Measurements from ENCODE around the gene DEDD.

DEDD gene

GRCh38 chr1:161140755-161141400 lies 8.4 kb upstream of the DEDD start:
- Histone ChIP-seq H3K9ac (ENCODE audit: low read depth, low read length) (no peak overlapping the region), H3K4me1 (ENCODE audit: insufficient read depth, low read length) (no peaks in the 10 kb centered on the region), H3K27ac (ENCODE audit: low read depth, low read length) (no peak overlapping the region), H3K36me3 (ENCODE audit: insufficient read depth, low read length) (no peaks in the 10 kb centered on the region), H3K4me3 (ENCODE audit: low read length) (no peak overlapping the region), H3K27me3 (ENCODE audit: insufficient read depth, low read length) (no peaks in the 10 kb centered on the region), H3K9me3 (ENCODE audit: insufficient read depth, low read depth, low read length) (no peaks in the 10 kb centered on the region)
- WGBS: 97% methylated on average over 29 of the region's 29 CpGs

GRCh38 chr1:161139766-161140165 lies 7.3 kb upstream of the DEDD start:
- no peaks in the 10 kb centered on the region for H3K4me1 ChIP-seq (ENCODE audit: insufficient read depth, low read length)
- H3K9ac ChIP-seq (ENCODE audit: low read depth, low read length): no peak overlapping the region
- H3K36me3 ChIP-seq (ENCODE audit: insufficient read depth, low read length): peaks cover 3% of the 10 kb centered on the region; the same call in 1 of the 2 replicates
- H3K27me3 ChIP-seq (ENCODE audit: insufficient read depth, low read length): no peaks in the 10 kb centered on the region
- WGBS: 83% methylated on average over 1 of the region's 1 CpG
- no peaks in the 10 kb centered on the region for H3K9me3 ChIP-seq (ENCODE audit: insufficient read depth, low read depth, low read length)
- H3K27ac ChIP-seq (ENCODE audit: low read depth, low read length): no peak overlapping the region
- H3K4me3 ChIP-seq (ENCODE audit: low read length): no peak overlapping the region

GRCh38 chr1:161138431-161138830 lies 6.0 kb upstream of the DEDD start:
- no peaks in the 10 kb centered on the region for H3K9me3 ChIP-seq (ENCODE audit: insufficient read depth, low read depth, low read length)
- no peak overlapping the region for H3K27ac ChIP-seq (ENCODE audit: low read depth, low read length)
- 92% methylated on average over 1 of the region's 1 CpG for WGBS
- H3K9ac ChIP-seq (ENCODE audit: low read depth, low read length): no peak overlapping the region
- H3K27me3 ChIP-seq (ENCODE audit: insufficient read depth, low read length): no peaks in the 10 kb centered on the region
- H3K4me3 ChIP-seq (ENCODE audit: low read length): no peak overlapping the region
- H3K36me3 ChIP-seq (ENCODE audit: insufficient read depth, low read length): peaks cover 3% of the 10 kb centered on the region; the same call in 1 of the 2 replicates
- no peaks in the 10 kb centered on the region for H3K4me1 ChIP-seq (ENCODE audit: insufficient read depth, low read length)

- Histone ChIP-seq H3K27me3 (ENCODE audit: insufficient read depth, low read length) (no peaks in the 10 kb centered on the region), H3K9me3 (ENCODE audit: insufficient read depth, low read depth, low read length) (no peaks in the 10 kb centered on the region)
- 95% methylated on average over 3 of the region's 3 CpGs for WGBS
Measured at GRCh38 chr1:161137881-161138280, 5.4 kb upstream of the DEDD start.

GRCh38 chr1:161133220-161133740 lies 813 bp upstream of the DEDD start:
- Histone ChIP-seq H3K9ac (ENCODE audit: low read depth, low read length) (peak overlapping the region; percentile 85), H3K27ac (ENCODE audit: low read depth, low read length) (peak overlapping the region; percentile 97), H3K9me3 (ENCODE audit: insufficient read depth, low read depth, low read length) (no peaks in the 10 kb centered on the region), H3K36me3 (ENCODE audit: insufficient read depth, low read length) (peaks cover 26% of the 10 kb centered on the region), H3K4me3 (ENCODE audit: low read length) (peak overlapping the region; percentile 80), H3K27me3 (ENCODE audit: insufficient read depth, low read length) (no peaks in the 10 kb centered on the region), H3K4me1 (ENCODE audit: insufficient read depth, low read length) (peaks cover 12% of the 10 kb centered on the region)
- 2% methylated on average over 11 of the region's 11 CpGs for WGBS

More at GRCh38 chr1:161137881-161138280, 5.4 kb upstream of the DEDD start:
- H3K9ac ChIP-seq (ENCODE audit: low read depth, low read length): no peak overlapping the region
- no peak overlapping the region for H3K27ac ChIP-seq (ENCODE audit: low read depth, low read length)
- peaks cover 3% of the 10 kb centered on the region; the same call in 1 of the 2 replicates for H3K36me3 ChIP-seq (ENCODE audit: insufficient read depth, low read length)
- no peaks in the 10 kb centered on the region for H3K4me1 ChIP-seq (ENCODE audit: insufficient read depth, low read length)
- no peak overlapping the region for H3K4me3 ChIP-seq (ENCODE audit: low read length)

- peak overlapping the region; percentile 85 for H3K9ac ChIP-seq (ENCODE audit: low read depth, low read length)
- H3K27me3 ChIP-seq (ENCODE audit: insufficient read depth, low read length): no peaks in the 10 kb centered on the region
- H3K4me1 ChIP-seq (ENCODE audit: insufficient read depth, low read length): peaks cover 12% of the 10 kb centered on the region
- peaks cover 41% of the 10 kb centered on the region for H3K36me3 ChIP-seq (ENCODE audit: insufficient read depth, low read length)
- peak overlapping the region; percentile 80 for H3K4me3 ChIP-seq (ENCODE audit: low read length)
- H3K27ac ChIP-seq (ENCODE audit: low read depth, low read length): peak overlapping the region; percentile 97
- WGBS: 1% methylated on average over 22 of the region's 22 CpGs
- H3K9me3 ChIP-seq (ENCODE audit: insufficient read depth, low read depth, low read length): no peaks in the 10 kb centered on the region
Measured at GRCh38 chr1:161131523-161132409, 701 bp downstream of the DEDD start.

- 92% methylated on average over 1 of the region's 1 CpG for WGBS
- no peak overlapping the region for H3K27ac ChIP-seq (ENCODE audit: low read depth, low read length)
- H3K36me3 ChIP-seq (ENCODE audit: insufficient read depth, low read length): peaks cover 51% of the 10 kb centered on the region
- H3K27me3 ChIP-seq (ENCODE audit: insufficient read depth, low read length): no peaks in the 10 kb centered on the region
- H3K9me3 ChIP-seq (ENCODE audit: insufficient read depth, low read depth, low read length): no peaks in the 10 kb centered on the region
- peaks cover 12% of the 10 kb centered on the region for H3K4me1 ChIP-seq (ENCODE audit: insufficient read depth, low read length)
- no peak overlapping the region for H3K9ac ChIP-seq (ENCODE audit: low read depth, low read length)
- H3K4me3 ChIP-seq (ENCODE audit: low read length): peak overlapping the region; percentile 80
Measured at GRCh38 chr1:161130266-161130665, 2.2 kb downstream of the DEDD start.

- 96% methylated on average over 4 of the region's 4 CpGs for WGBS
- Histone ChIP-seq H3K36me3 (ENCODE audit: insufficient read depth, low read length) (peaks cover 62% of the 10 kb centered on the region), H3K4me1 (ENCODE audit: insufficient read depth, low read length) (peaks cover 12% of the 10 kb centered on the region)
Measured at GRCh38 chr1:161128591-161129420, 3.7 kb downstream of the DEDD start.

GRCh38 chr1:161127649-161128048 lies 4.8 kb downstream of the DEDD start:
- Histone ChIP-seq H3K9me3 (ENCODE audit: insufficient read depth, low read depth, low read length) (no peaks in the 10 kb centered on the region), H3K27me3 (ENCODE audit: insufficient read depth, low read length) (no peaks in the 10 kb centered on the region), H3K4me3 (ENCODE audit: low read length) (no peak overlapping the region), H3K36me3 (ENCODE audit: insufficient read depth, low read length) (peaks cover 72% of the 10 kb centered on the region), H3K4me1 (ENCODE audit: insufficient read depth, low read length) (peaks cover 12% of the 10 kb centered on the region), H3K9ac (ENCODE audit: low read depth, low read length) (no peak overlapping the region), H3K27ac (ENCODE audit: low read depth, low read length) (no peak overlapping the region)
- WGBS: 100% methylated on average over 2 of the region's 2 CpGs

More at GRCh38 chr1:161128591-161129420, 3.7 kb downstream of the DEDD start:
- no peaks in the 10 kb centered on the region for H3K27me3 ChIP-seq (ENCODE audit: insufficient read depth, low read length)
- H3K9ac ChIP-seq (ENCODE audit: low read depth, low read length): no peak overlapping the region
- H3K27ac ChIP-seq (ENCODE audit: low read depth, low read length): no peak overlapping the region
- no peaks in the 10 kb centered on the region for H3K9me3 ChIP-seq (ENCODE audit: insufficient read depth, low read depth, low read length)
- no peak overlapping the region for H3K4me3 ChIP-seq (ENCODE audit: low read length)

- Histone ChIP-seq H3K9ac (ENCODE audit: low read depth, low read length) (no peak overlapping the region), H3K4me3 (ENCODE audit: low read length) (no peak overlapping the region), H3K27ac (ENCODE audit: low read depth, low read length) (no peak overlapping the region), H3K27me3 (ENCODE audit: insufficient read depth, low read length) (no peaks in the 10 kb centered on the region), H3K36me3 (ENCODE audit: insufficient read depth, low read length) (peaks cover 76% of the 10 kb centered on the region), H3K9me3 (ENCODE audit: insufficient read depth, low read depth, low read length) (no peaks in the 10 kb centered on the region), H3K4me1 (ENCODE audit: insufficient read depth, low read length) (peaks cover 10% of the 10 kb centered on the region)
- WGBS: 95% methylated on average over 6 of the region's 6 CpGs
Measured at GRCh38 chr1:161122967-161123366, 9.5 kb downstream of the DEDD start.
